Measurements from ENCODE around the gene EGF. TPM values are rescaled to one million over a fixed set of nuclear protein-coding genes. Genes with fewer than 3 reads are reported as not detected.

The EGF gene
- total RNA-seq, 1 donor, result 0.09 TPM

DNA sequence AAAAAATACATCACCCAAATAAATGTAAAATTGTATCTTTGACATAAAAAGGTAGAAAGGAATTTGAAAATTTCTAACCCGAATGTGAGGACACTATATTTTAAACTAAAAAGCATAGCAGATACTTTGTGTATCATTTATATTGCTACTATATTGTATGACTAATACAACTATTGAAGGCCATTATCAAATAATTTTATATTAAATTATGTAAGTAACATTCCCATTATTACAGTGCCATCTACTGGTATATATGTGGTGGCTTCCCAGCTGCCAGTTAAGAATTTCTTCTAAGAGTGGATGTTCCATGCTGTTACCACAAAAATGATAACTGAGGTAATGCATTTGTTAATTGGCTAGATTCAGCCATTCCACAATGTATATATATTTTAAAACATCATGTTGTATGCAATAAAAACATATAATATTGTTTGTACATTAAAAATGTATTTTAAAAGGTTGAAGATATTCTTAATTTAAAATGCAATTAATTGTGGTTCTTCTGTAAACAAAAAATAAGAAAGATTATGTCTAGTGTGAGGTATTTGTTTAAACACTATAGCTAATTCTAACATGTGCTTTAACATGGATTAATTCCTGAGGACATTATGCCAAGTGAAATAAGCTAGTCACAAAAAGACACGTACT is 65.3 kb downstream of the EGF start:
- peak; percentile 68 for DNase-seq (ENCODE audit: low read depth)
- no peak overlapping the region for H3K4me3 ChIP-seq (ENCODE audit: low read depth, low read length)
- TF ChIP-seq, protein P1, sequence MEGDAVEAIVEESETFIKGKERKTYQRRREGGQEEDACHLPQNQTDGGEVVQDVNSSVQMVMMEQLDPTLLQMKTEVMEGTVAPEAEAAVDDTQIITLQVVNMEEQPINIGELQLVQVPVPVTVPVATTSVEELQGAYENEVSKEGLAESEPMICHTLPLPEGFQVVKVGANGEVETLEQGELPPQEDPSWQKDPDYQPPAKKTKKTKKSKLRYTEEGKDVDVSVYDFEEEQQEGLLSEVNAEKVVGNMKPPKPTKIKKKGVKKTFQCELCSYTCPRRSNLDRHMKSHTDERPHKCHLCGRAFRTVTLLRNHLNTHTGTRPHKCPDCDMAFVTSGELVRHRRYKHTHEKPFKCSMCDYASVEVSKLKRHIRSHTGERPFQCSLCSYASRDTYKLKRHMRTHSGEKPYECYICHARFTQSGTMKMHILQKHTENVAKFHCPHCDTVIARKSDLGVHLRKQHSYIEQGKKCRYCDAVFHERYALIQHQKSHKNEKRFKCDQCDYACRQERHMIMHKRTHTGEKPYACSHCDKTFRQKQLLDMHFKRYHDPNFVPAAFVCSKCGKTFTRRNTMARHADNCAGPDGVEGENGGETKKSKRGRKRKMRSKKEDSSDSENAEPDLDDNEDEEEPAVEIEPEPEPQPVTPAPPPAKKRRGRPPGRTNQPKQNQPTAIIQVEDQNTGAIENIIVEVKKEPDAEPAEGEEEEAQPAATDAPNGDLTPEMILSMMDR (IDR thresholded peaks at IDR 0.05; ENCODE audit: insufficient read depth, low read length), result peak; percentile 67

DNA sequence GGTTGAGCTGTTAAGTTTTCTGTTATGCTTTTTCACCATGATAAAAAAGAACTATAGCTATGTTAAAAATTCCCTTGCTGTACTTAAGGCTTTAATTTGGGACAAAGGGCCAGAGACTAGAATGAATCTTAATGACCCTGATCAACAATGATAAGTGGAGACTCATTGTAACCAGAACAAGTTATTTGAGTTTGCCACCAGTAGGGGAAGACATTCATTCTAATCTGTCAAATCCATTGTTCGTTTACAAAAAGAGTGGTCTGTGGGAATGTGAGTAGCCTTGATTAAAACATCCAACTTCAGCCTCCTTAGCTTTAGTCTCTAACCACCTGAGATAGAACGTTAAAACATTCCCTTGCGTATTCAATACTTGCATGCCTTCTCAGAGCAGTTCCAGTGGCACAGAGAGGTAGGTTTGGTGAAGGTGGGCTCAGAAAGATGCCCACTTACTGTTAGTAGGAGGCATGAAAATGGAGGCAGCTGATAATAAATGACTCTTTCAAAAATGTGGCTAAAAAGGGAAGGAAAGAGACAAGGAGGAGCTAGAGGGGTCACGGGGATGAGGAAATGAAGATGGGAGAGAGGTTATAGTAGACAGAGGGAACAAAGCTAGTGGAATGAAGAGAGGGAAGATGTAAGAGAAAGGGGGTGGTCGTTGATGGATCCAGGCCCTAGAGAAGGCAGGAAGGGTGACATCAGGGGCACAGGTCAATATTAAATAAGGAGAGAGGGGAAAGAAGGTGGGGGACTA is 66.2 kb downstream of the EGF start:
- no peak for DNase-seq (ENCODE audit: low read depth)
- TF ChIP-seq, protein P1 (IDR thresholded peaks at IDR 0.05; ENCODE audit: insufficient read depth, low read length), result peak; percentile 13
- H3K4me3 ChIP-seq (ENCODE audit: low read depth, low read length), result no peak overlapping the region

DNA sequence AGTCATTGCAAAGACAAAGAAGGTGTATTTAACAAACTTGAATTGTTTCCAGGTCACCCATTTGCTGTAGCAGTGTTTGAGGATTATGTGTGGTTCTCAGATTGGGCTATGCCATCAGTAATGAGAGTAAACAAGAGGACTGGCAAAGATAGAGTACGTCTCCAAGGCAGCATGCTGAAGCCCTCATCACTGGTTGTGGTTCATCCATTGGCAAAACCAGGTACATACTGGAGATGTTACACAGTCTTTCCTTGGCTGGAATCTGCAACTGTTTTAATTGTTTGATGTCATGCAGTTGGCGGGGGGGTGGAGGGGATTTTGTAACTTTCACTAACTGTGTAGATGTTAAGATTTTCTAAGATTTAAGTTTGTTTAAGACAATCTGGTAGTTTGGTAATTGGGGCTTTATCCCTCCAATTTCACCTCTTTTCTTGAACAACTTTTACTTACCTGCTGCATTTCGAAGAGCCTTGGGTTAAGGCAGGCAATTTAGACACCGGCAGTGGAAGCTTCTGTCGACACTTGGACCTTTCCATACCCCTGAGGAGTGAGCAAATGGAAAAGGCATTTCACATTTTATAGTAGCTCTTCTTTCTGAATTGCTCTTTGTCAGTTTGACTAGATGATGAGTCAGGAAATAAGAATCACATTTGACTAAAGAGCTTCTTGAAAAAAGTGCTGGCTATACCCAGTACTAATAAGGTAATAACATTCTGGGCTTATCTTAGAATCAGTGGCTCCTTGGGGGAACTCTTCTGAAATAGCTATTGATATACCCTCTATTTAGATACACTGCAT is 67.4 kb downstream of the EGF start:
- H3K4me3 ChIP-seq (ENCODE audit: low read depth, low read length), result no peak overlapping the region
- peak; percentile 17 for DNase-seq (ENCODE audit: low read depth)
- TF ChIP-seq, protein P1 (IDR thresholded peaks at IDR 0.05; ENCODE audit: insufficient read depth, low read length), result no peak

DNA sequence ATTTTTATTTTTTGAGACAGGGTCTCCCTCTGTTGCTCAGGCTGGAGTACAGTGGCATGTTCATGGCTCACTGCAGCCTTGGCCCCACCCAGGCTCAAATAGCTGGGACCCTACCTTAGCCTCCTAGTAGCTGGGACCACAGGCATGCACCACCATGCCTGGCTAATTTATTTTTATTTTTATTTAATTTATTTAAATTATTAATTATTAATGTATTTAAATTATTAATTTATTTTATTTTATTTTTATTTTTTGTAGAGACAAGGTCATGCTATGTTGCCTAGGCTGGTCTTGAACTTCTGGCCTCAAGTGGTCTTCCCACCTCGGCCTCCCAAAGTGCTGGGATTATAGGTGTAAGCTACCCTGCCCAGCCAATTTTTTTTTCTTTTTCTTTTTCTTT is 69.3 kb downstream of the EGF start:
- no peak for DNase-seq (ENCODE audit: low read depth)
- no peak overlapping the region for H3K4me3 ChIP-seq (ENCODE audit: low read depth, low read length)
- TF ChIP-seq, protein P1 (IDR thresholded peaks at IDR 0.05; ENCODE audit: insufficient read depth, low read length), result no peak

DNA sequence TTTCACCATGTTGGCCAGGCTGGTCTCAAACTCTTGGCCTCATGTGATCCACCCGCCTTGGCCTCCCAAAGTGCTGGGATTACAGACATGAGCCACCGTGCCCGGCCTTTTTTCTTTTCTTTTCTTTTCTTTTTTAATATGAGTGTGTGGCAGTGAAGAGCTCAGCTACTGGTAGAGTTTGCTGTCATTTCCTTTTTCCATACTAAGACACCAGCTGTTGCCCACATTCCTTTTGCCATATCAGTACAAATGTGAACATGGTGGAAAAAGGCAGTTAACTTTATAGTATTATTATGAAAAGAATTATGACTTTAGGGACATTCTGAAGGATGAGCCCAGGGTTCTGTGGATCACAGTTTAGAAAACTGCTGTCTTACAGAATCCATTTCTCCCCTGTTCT is 69.8 kb downstream of the EGF start:
- TF ChIP-seq, protein P1 (IDR thresholded peaks at IDR 0.05; ENCODE audit: insufficient read depth, low read length), result no peak
- H3K4me3 ChIP-seq (ENCODE audit: low read depth, low read length), result no peak overlapping the region
- no peak for DNase-seq (ENCODE audit: low read depth)

DNA sequence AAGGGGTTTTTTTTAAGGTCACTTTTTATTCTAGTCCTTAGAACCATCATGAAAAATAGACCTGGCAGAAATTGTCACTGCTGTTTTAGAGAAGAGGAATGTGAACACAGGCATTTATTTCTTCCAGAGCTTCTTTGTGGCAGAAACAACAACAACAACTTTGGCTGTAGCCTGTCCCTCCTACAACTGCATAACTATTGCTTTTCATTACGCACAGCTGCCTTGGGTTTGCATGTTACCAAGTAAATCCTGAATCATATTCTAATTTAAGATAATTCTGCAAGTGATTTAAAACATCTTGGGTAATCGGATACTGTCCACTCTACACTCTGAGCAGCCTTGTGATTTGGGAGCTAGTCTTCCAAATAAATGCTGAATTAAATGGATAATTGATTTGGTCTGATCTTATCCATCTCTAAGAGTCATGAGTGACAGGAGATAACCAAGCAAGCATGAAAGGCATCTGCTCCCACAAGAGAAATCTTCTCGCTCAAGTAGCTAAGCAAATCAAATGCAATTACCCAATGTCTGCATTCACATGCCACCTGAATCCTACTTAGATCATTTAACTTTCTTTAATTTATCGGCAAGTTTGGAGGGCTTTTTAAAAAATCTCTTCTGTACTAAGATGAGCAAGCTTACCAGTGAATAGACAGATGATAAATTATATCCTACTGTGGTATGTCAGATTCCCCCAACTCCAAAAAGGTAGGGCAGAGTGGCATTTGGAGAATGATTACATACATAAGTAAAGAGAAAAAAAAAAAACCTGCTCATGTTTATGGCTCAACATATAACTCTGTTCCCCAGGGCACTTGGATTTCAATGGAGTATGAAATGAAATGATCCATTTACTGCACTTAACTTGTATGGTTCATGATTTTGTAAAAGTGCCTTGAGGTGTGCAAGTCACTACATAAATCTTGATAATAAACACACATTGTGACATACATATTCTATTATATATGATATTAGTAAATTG is 73.6 kb downstream of the EGF start:
- TF ChIP-seq, protein P1 (IDR thresholded peaks at IDR 0.05; ENCODE audit: insufficient read depth, low read length), result no peak
- no peak overlapping the region for H3K4me3 ChIP-seq (ENCODE audit: low read depth, low read length)
- no peak for DNase-seq (ENCODE audit: low read depth)
